ENCODE data around the gene NEURL4.

The NEURL4 gene

DNA sequence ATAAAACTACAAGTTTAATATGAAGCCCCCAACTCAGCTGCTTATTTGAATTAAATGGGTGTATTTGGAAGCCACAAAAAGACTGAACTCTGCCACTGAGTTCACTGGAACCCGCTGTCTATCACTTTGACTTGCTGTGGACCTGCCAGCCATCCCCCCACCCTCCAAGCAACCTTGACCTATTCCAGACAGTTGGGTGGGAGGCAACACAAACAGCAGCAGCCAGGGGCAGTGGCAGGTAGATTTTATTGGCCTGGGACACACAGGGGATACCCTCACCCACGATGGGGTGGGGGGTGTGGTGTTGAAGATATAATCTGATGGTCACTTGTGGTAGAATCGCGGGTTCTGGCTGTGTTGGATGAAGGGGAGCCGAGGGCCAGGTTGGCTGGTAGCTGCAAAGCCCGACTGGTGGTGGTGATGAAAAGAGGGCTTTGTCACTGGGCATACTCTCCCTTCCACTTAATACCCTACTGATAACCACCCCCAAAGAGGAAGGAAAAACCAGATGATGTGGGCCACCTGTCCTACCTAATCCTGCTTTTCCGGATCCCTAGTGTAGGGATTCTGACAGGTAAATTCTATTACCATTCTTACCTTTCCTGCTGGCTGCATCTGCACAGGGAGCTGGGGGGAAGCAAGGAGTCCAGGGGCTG lies 16.6 kb downstream of the NEURL4 start:
- TF ChIP-seq, protein P1, sequence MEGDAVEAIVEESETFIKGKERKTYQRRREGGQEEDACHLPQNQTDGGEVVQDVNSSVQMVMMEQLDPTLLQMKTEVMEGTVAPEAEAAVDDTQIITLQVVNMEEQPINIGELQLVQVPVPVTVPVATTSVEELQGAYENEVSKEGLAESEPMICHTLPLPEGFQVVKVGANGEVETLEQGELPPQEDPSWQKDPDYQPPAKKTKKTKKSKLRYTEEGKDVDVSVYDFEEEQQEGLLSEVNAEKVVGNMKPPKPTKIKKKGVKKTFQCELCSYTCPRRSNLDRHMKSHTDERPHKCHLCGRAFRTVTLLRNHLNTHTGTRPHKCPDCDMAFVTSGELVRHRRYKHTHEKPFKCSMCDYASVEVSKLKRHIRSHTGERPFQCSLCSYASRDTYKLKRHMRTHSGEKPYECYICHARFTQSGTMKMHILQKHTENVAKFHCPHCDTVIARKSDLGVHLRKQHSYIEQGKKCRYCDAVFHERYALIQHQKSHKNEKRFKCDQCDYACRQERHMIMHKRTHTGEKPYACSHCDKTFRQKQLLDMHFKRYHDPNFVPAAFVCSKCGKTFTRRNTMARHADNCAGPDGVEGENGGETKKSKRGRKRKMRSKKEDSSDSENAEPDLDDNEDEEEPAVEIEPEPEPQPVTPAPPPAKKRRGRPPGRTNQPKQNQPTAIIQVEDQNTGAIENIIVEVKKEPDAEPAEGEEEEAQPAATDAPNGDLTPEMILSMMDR (IDR thresholded peaks at IDR 0.05; ENCODE audit: low read depth, low read length, missing control alignments): no peak
- Histone ChIP-seq H3K36me3 (replicated peaks) (peaks cover 57% of the 10 kb centered on the region), H3K27ac (no peak overlapping the region), H3K27me3 (replicated peaks) (no peaks in the 10 kb centered on the region), H3K4me3 (ENCODE audit: low read depth, low read length) (no peak overlapping the region)
- DNase-seq: no peak
- in situ Hi-C loops (cut with HindIII; ENCODE audit: low pct_ligation_motif_present, low sequenced_read_pairs): no loop called here

DNA sequence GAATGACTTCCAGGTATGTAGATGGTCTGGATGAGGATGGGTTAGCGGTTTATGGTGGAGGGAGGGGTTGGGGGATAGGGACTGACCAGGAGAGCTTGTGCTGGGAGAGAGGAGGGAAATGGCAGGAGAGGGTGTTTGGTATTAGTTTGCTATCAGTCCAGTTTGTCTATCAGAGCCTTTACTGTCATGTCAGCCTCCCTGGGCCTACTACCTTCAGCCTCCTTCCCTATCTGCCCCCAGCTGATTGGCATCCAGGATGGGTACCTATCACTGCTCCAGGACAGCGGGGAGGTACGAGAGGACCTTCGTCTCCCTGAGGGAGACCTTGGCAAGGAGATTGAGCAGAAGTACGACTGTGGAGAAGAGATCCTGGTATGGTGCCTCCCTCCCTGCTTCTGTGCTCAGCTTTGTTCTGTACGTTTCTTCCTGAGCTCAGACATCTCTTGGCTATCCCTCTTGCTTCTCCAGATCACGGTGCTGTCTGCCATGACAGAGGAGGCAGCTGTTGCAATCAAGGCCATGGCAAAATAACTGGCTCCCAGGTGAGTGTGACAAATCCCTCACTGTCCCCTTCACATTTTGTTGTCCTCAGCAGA lies 17.9 kb downstream of the NEURL4 start:
- H3K36me3 ChIP-seq (replicated peaks): peaks cover 58% of the 10 kb centered on the region
- H3K27me3 ChIP-seq (replicated peaks): no peaks in the 10 kb centered on the region
- H3K27ac ChIP-seq: no peak overlapping the region
- in situ Hi-C loops (cut with HindIII; ENCODE audit: low pct_ligation_motif_present, low sequenced_read_pairs): no loop called here
- TF ChIP-seq, protein P1 (IDR thresholded peaks at IDR 0.05; ENCODE audit: low read depth, low read length, missing control alignments): no peak
- DNase-seq: no peak
- H3K4me3 ChIP-seq (ENCODE audit: low read depth, low read length): no peak overlapping the region

DNA sequence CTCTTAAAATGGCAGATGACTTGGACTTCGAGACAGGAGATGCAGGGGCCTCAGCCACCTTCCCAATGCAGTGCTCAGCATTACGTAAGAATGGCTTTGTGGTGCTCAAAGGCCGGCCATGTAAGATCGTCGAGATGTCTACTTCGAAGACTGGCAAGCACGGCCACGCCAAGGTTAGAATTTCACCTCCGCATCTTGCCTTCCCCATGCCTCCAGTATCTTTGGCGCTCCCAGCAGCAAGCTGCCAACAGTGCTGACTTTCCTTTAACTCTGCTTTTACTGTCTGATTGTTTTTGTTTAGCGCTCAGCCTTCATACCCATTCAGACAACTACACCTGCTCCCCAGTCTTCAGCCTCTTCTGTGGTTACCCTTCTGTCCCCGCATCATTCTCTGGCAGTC lies 19.5 kb downstream of the NEURL4 start:
- TF ChIP-seq, protein P1 (IDR thresholded peaks at IDR 0.05; ENCODE audit: low read depth, low read length, missing control alignments): no peak
- no peaks in the 10 kb centered on the region for H3K27me3 ChIP-seq (replicated peaks)
- DNase-seq: no peak
- peak overlapping the region; percentile 96 for H3K4me3 ChIP-seq (ENCODE audit: low read depth, low read length)
- in situ Hi-C loops (cut with HindIII; ENCODE audit: low pct_ligation_motif_present, low sequenced_read_pairs): no loop called here
- no peak overlapping the region for H3K27ac ChIP-seq
- H3K36me3 ChIP-seq (replicated peaks): peaks cover 55% of the 10 kb centered on the region

DNA sequence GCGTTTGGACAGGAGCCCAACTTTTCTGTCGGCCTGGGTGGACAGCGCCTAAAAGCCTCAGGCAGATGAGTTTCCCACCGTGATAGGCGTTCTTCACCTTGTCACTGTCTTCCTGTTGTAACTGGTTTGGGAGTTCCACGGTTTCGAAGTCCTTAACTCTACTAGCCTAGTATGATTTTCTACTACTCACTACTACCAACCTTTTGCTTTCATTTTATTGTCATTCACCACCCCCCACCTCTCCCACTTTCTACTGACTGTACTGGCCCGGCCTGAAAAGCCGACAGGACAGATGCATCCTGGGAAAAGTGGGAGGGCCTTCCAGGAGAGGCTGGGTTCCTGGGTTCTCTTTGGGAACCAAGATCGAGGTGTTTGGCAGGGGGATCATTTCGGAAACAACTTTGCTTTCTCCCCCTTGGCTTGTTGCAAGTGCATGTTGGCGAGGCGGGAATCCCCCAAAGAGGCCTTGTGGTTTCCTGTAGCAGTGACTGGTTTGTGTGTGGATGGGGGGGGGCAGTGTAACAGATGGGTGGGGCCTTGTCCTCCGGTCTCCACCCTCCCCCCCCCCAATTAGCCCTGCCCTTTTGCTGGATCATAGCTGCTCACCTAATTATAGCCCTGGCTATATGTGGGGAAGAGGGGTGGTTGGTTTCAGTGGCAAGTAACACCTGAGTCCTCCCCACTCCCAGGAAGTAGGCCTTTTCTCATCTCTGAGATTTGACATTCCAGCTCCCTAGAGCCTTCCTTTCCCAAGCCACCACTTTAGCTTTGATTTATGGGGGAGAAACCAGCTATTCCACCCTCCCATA lies 20.3 kb downstream of the NEURL4 start:
- Histone ChIP-seq H3K27ac (peak overlapping the region; percentile 99), H3K36me3 (replicated peaks) (peaks cover 51% of the 10 kb centered on the region), H3K4me3 (ENCODE audit: low read depth, low read length) (peak overlapping the region; percentile 96), H3K27me3 (replicated peaks) (no peaks in the 10 kb centered on the region)
- DNase-seq: peak; percentile 82
- in situ Hi-C loops (cut with HindIII; ENCODE audit: low pct_ligation_motif_present, low sequenced_read_pairs): no loop called here
- TF ChIP-seq, protein P1 (IDR thresholded peaks at IDR 0.05; ENCODE audit: low read depth, low read length, missing control alignments): no peak

DNA sequence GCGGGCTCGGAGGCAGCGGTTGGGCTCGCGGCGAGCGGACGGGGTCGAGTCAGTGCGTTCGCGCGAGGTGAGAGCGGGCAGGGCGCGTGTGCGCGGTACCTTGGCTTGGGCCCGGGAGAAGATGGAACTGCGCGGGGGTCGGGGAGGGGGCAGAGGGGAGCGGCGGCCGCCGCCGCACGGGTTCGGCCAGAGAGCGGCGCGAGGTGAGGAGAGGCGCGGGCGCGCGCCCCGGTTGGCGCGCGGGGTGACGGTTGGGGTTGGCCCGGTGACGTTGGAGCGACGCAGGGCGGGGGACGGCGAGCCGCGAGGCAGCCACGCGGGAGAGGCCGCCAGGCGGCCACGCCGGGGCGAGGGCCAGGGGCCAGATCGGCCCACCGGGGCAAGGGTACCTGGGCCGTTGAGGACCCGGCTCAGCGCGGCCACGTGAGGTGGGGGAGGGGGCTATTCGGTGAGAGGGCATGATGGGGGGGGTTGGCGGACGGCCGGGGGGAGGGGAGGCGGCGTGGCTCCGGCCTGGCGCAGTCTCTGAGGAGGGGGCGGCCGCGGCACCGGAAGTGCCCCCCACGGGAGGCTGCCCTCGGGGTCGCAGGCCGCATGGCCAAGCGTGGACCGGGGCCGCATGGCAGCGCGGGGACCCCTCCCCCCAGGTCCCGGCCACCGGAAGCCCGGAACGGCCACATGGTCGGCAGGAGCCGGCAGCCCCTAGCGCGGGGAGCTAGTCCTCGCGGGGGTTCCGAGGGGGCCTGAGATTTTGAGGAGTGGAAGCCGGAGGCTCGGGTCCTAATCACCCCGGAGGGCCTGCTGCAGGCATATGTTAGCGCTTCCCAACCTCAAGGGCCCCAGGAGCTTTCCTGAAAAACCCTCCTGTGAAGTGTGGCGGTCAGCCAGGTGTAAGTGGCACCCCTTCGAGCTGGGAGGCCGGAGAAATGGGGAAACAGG lies 21.2 kb downstream of the NEURL4 start:
- in situ Hi-C loops (cut with HindIII; ENCODE audit: low pct_ligation_motif_present, low sequenced_read_pairs): no loop called here
- no peaks in the 10 kb centered on the region for H3K27me3 ChIP-seq (replicated peaks)
- peak overlapping the region; percentile 96 for H3K4me3 ChIP-seq (ENCODE audit: low read depth, low read length)
- peaks cover 42% of the 10 kb centered on the region for H3K36me3 ChIP-seq (replicated peaks)
- no peak for DNase-seq
- peak overlapping the region; percentile 99 for H3K27ac ChIP-seq
- TF ChIP-seq, protein P1 (IDR thresholded peaks at IDR 0.05; ENCODE audit: low read depth, low read length, missing control alignments): no peak
